GM19025 (cell line): ENCODE results near the gene FRMD6.

Experiments used
- ATAC-seq: cut with Tn5 transposase; IDR thresholded peaks from one replicate; pipeline ENCODE4 v1.9.1; 2021; ENCODE audit warnings: mild to moderate bottlenecking, low read depth, moderate library complexity; ENCODE audit not compliant: unreplicated experiment

FRMD6 gene

DNA sequence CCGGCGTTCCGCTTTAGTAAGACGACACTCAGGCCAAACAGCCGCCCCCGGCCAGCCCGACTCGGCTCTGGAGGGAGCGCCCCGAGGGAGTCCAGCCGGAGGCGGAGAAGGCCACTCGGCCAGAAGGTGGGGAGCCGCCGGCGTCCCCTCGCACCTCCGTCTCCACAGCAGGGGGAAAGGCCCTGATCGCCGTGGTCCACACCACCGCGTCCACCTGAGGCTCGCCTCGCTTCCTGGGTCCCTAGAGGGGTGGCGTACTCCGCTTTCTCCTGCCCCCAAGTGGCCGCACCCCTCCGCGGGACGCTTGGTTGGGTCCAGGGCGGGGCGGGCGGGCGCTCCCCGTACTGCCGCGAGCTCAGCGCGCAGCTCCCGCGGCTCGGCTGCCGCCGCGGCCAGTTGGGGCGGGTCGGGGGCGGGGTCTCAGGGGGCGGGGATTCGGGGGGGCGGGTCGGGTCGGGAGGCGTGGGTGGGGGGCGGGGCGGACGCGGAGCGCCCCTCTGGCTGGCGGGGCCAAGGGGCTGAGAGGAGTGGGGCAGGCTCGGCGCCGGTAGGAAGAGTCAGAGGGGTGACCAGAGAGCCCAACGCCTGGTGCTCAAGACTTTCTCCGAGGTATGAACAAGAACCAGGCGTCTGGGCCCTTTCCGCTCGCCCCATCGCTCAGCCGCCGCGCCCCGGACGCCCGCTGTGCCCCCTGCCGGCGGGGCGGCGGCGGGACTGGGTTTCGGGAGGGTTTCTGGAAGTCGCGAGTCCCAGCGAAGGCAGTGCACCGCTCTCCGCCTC, at the start of gene FRMD6:
FRMD6 (plus strand) TSS at position 523 of the 780 bp plus-strand sequence. CDS start 37,927 bp downstream, outside the sequence.
- peak; percentile 65 for ATAC-seq

DNA sequence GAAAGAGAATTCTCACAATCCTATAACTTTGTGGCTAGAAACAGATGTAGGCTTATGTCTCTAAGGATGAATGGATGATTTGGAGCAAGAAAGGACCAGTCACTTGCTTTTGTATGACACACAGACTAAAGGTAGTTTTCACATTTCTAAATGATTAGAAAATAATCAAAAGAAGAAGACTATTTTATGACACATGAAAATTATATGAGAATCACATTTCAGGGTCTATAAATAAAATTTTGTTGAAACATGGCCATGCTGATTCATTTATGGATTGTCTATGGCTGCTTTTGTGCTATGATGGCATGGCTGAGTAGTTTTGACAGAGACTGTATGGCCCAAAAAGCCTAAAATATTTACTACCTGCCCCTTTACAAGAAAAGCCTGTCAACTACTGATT, 49.4 kb upstream of the FRMD6 start:
- no peak for ATAC-seq

DNA sequence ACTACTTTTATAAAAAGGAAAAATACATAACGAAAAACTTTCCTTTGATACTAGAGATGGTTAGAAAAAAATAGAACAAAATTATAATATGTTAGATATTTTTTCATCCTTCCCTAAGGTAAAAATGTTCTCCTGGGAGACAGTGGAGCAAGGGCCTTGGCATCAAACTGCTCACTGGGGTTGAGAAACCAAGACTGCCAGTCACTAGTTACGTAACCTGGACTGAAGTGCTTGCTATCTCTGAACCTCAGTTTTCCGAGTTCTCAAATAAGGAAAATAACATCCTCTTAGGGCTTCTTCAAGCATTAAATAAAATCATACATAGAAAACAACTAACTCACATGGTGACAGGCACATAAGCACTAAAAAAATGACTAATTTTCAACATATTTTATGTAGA, 48.2 kb upstream of the FRMD6 start:
- ATAC-seq = no peak

- no peak for ATAC-seq
These were observed 47.6 kb upstream of the FRMD6 start for GRCh38 chr14:51604073-51604472.

DNA sequence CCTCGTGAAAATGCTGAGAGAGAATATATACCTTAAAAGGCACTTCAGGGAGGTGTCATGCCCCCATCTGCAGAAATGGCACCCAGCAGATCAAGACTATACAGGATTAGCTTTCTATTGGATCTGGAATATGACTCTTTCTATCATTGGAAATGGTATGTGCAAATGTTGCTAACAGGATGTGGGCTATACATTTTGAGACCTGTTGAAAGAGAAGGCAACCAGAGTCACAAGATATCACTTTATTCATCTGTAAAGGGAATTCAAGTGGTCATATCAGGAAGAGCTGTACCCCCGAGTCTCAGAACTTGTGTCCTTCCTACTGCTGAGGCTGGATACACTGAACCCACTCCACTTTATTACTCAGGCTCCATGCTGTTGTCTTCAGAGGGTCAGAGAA, 46.1 kb upstream of the FRMD6 start:
- no peak for ATAC-seq

DNA sequence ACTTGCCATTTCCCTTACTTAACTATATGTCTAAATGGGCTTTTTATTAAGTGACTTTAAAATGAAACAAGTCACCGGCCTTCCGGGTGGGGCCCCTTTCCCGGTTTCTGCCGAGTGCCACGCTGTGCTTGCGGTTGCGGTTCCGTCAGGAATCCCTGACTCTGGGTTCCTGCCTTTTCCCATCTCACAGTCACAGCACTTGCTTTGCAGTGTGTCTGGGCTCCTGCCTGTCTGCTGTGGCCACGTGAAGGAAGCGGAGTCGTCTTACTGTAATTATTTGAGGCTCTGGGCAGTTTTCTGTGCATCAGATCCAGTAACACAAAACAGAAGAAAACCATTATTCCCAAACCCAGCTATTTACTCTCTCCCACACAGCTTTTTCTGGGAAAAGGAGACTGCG, 44.0 kb upstream of the FRMD6 start:
- ATAC-seq = no peak

DNA sequence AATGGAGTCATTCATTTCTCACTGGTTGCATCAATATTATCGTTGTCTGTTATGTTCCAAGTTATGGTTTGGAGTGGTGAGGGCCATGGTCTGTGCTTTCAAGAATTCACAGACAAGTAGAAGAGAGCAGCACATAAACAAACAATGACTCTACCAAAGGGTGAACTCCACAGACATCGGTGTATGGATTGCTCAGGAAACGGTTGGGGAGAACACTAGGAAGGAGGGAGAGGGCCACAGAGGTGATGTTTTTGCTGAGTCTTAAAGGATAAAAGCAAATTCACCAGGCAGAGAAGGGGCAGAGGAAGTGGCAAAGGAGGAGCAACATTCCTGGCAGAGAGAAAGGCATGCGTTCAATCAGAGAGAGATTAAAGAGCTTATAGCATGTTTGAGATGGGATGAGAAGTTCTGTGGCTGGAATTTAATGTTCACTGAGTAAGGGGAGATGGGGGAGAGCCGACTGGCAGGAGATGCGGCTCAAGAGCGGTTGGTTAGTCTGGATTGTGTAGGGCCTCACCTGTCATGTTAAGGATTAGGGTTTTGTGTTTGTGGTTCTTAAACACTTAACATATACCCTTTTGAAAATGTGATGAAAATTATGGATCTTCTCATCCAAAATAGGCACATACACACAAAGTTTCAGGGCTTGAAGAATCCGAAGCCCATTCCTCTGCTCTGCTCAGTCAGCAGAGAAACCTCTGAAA, 42.3 kb upstream of the FRMD6 start:
- no peak for ATAC-seq

DNA sequence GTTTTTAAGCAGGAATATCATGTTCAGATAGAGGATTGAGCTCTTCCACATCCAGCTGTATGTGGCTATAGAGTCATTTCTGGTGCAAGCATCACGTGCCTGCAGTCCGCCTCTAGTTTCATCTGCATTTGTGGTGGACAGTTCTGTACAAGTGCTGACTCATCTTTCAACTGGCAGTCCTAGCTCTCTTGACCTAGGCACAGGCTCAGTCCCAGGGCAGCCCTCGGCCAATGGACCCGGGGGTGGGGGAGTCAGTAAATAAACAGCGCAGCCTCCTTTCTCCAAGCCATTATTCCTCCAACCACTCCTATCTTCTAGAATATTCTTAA, 41.8 kb upstream of the FRMD6 start:
- peak; percentile 50 for ATAC-seq

GRCh38 chr14:51610771-51611170, 40.9 kb upstream of the FRMD6 start:
- no peak for ATAC-seq

- ATAC-seq = no peak
These were observed 39.3 kb upstream of the FRMD6 start for GRCh38 chr14:51612449-51612848.

DNA sequence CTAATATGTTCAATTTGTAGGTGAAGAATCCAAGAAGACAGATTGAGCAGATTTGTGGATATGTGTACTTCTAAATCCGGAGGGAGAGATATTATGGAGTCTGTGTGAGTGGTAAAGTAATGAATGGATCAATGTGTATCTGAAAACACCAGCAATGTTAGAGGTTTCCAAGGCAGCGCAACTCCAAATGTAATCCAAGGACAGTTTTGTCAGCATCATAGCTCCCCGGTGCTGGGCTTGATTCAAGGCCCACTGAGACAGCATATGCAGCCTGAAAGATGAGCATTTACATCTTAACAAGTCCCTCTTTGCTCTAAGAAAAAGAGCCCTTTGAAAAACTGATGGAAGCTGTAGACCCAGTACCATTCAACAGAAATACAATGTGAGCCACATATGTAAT, 38.3 kb upstream of the FRMD6 start:
- ATAC-seq = no peak

DNA sequence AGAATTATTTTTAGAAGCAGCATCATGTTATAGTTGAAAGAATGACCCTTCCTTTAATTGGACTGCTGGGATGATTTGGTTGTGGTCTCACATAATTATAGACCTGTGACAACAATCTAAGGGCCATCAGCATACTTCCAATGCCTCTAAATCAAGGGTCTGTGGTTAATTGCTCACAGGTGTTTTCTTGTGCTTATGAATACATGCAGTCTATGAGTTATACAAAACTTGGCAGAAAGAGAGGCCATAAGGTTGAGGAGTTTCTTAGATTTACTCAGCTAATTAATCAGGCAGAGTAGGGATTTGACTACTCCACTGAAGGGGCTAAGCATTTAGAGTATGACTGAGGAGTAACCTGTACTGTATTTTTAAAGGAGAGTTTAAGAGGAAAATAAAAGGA, 37.0 kb upstream of the FRMD6 start:
- ATAC-seq = no peak

DNA sequence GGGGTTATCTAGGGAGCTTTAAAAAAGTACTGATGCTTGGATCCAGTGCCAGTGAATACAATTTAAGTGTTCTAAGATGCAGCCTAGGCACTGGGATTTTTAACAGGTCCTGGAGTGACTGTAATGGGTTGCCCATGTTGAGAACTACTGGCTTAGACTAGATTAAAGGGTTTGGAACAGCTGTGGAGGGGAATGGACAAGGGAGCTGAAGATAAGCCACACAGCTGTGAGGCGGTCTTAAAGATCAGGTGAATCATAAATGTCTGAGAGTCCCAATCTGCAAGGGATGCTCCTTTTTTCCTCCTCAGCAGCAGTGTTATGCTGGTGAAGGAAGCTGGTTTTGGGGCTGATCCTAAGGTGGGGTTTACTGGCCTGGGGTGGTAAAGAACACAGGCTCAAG, 35.5 kb upstream of the FRMD6 start:
- no peak for ATAC-seq

- no peak for ATAC-seq
These were observed 34.8 kb upstream of the FRMD6 start for GRCh38 chr14:51616724-51617409.

- ATAC-seq = no peak
These were observed 32.1 kb upstream of the FRMD6 start for GRCh38 chr14:51619561-51619960.

- ATAC-seq = no peak
These were observed 31.7 kb upstream of the FRMD6 start for GRCh38 chr14:51620056-51620455.

DNA sequence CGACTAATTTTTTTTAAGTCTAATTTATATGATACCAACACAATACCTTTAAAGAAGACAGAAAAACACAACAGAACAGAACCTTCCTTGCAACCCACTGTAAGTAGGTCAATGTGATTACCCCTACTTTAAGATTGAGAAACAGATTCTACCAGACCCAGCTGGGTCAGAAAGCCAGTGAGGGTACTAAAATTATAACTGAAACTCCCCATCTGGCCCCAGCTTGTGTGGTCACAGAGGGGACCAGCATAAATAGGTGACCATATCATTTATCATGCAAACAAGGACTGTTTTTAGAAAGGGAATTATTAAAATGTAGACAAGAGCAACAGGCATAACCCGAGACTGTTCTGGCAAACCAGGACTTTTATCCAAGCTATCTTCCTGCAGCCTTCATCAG, 30.1 kb upstream of the FRMD6 start:
- ATAC-seq = peak; percentile 62

GRCh38 chr14:51622376-51622775, 29.3 kb upstream of the FRMD6 start:
- no peak for ATAC-seq

DNA sequence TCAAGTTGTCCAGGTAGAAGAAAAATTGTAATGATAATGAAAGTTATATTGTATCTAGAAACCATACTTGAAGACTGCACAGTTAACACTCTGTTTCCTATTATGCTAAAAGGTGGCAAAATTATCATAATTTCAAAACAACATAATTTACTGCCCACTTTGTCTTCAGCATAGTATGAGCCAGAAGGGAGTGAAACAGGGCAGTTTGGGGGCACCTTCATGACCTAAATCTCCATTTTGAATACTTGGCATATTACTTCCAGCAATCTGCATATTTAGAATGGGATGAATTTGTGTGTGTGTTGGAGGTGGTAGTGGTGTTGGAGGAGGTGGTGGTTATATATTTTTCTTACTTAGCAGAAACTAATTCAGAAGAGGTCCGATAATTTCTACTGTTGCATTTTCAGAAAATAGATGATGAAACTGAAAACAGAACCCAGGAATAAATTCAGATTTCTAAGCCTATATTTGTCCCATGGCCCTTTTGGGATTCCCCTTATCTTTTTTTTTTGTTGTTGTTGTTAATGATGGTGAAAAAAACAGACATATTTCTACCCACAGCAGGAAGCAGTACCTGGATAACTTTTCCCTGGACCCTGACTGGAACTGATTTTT, 26.6 kb upstream of the FRMD6 start:
- no peak for ATAC-seq

GRCh38 chr14:51626185-51626584, 25.5 kb upstream of the FRMD6 start:
- no peak for ATAC-seq

DNA sequence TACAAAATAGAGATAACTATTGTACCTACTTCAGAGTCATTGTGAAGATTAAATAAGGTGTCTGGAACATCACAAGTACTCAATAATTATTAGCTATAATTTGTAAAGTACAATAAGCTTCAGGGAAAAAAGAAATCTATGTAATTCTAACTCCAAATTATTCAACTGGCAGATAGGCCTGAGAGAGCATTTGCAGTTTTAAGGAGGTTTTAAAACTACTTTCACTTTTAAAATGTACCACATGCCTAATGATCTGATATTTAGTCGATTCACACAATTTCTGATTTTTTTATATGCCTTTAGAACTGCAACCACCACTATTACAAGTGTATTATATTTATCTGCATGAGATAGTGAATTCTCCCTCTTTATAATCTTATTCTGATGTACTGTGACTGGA, 24.9 kb upstream of the FRMD6 start:
- ATAC-seq = no peak
